ENCODE data around the gene VSIR.
A peak's percentile ranks its signal among the peaks of the same experiment; 100 is the strongest.

VSIR gene

GRCh38 chr10:71727738-71728737 is 45.3 kb downstream of the VSIR start:
- no peaks in the 10 kb centered on the region for H3K27me3 ChIP-seq (ENCODE audit: insufficient read depth, poor library complexity, severe bottlenecking)
- peak overlapping the region; percentile 85 for H3K27ac ChIP-seq (replicated peaks)
- no peak overlapping the region for H3K4me3 ChIP-seq (replicated peaks; ENCODE audit: insufficient read depth, low read length)
- TF ChIP-seq CTCF (IDR thresholded peaks at IDR 0.05; ENCODE audit: insufficient read depth, low read length): no peak
- TF ChIP-seq SPI1 (IDR thresholded peaks at IDR 0.05; ENCODE audit: borderline replicate concordance, low read depth): peak; percentile 81
- TF ChIP-seq POLR2AphosphoS5 (IDR thresholded peaks at IDR 0.05; ENCODE audit: low read depth): peak; percentile 69
- peak in 1 of 2 experiments; percentile 97 for DNase-seq (ENCODE audit: low read depth in 1 of 2, low spot score in 1 of 2)

DNA sequence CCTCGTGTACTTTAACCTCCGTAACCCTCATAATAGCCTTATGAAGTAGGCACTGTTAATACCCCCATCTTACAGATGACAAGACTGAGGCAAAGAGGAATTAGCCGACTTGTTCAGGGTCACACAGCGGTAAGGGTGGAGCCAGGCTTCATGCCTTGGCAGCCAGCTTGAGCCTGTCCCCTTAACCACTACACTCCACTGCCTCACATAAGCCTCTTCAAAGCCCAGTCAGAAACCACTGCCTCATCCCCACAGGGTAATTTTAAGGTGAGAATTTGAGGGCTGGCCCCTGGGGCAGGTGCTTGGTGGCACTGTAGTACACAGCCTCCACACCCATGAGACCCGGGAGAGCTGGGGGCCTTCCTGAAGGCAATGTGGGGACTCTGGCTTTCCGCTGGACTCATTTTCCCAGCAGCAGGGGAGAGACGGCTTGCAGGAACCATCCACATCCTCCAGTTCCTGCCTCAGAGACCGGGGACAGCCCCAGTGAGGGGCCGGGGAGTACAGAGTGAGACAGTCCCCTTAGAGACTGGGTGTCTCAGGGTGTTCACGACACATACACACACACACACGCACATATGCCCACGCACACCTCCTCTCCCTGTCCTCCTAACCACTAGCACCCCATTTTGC is 46.1 kb downstream of the VSIR start:
- Histone ChIP-seq H3K27me3 (ENCODE audit: insufficient read depth, poor library complexity, severe bottlenecking) (no peaks in the 10 kb centered on the region), H3K27ac (replicated peaks) (peak overlapping the region; percentile 85), H3K4me3 (replicated peaks; ENCODE audit: insufficient read depth, low read length) (no peak overlapping the region)
- TF ChIP-seq CTCF (IDR thresholded peaks at IDR 0.05; ENCODE audit: insufficient read depth, low read length) (no peak), SPI1 (IDR thresholded peaks at IDR 0.05; ENCODE audit: borderline replicate concordance, low read depth) (no peak), POLR2AphosphoS5 (IDR thresholded peaks at IDR 0.05; ENCODE audit: low read depth) (no peak), GABPA (IDR thresholded peaks at IDR 0.05; ENCODE audit: low read depth) (no peak), REST (IDR thresholded peaks at IDR 0.05; ENCODE audit: insufficient replicate concordance, low read depth) (no peak)
- no peak for DNase-seq (ENCODE audit: low read depth in 1 of 2, low spot score in 1 of 2)

GRCh38 chr10:71726580-71727104 is 46.7 kb downstream of the VSIR start:
- TF ChIP-seq CTCF (IDR thresholded peaks at IDR 0.05; ENCODE audit: insufficient read depth, low read length): no peak
- TF ChIP-seq GABPA (IDR thresholded peaks at IDR 0.05; ENCODE audit: low read depth): no peak
- TF ChIP-seq SPI1 (IDR thresholded peaks at IDR 0.05; ENCODE audit: borderline replicate concordance, low read depth): no peak
- TF ChIP-seq REST (IDR thresholded peaks at IDR 0.05; ENCODE audit: insufficient replicate concordance, low read depth): no peak
- TF ChIP-seq POLR2AphosphoS5 (IDR thresholded peaks at IDR 0.05; ENCODE audit: low read depth): no peak
- DNase-seq (ENCODE audit: low read depth in 1 of 2, low spot score in 1 of 2): no peak
- no peaks in the 10 kb centered on the region for H3K27me3 ChIP-seq (ENCODE audit: insufficient read depth, poor library complexity, severe bottlenecking)
- H3K27ac ChIP-seq (replicated peaks): peak overlapping the region; percentile 85
- no peak overlapping the region for H3K4me3 ChIP-seq (replicated peaks; ENCODE audit: insufficient read depth, low read length)

Data from HL-60 (cell line).